Heart right ventricle (tissue), 16 donors: Measurements from ENCODE around the gene EIF4E. TPM values are rescaled to one million over a fixed set of nuclear protein-coding genes. Genes with fewer than 3 reads are reported as not detected.
"Not testable (repeated sequence)": the region's sequence is repeated elsewhere in the genome, so short reads cannot be mapped to it uniquely, and the experiment has no call there.

Experiments used
- ATAC-seq, 8 donors: fragments of 200-7000 bp; cut with Tn5 transposase; one replicate each; pipeline ENCODE4 v1.9.1; 2020; ENCODE audit warnings: mild to moderate bottlenecking in 8 of 8, moderate library complexity in 8 of 8, moderate number of reproducible peaks in 1 of 8
- DNase-seq, 2 donors: peaks; one replicate each; pipeline ENCODE4 v3.0.0-alpha.2; 2020
- H3K27ac ChIP-seq, 10 donors: fragments of 200-600 bp; sonication (generic) in 2 of 10; one replicate each; pipeline versions ENCODE4 v1.5.0 to v1.8.0; 2020 to 2022; ENCODE audit warnings: mild to moderate bottlenecking in 3 of 10
- H3K27me3 ChIP-seq, 7 donors: fragments of 200-600 bp; one replicate each; pipeline ENCODE4 v1.8.0; 2021 to 2022; ENCODE audit warnings: mild to moderate bottlenecking in 2 of 7
- H3K36me3 ChIP-seq, 9 donors: fragments of 200-600 bp; sonication (generic) in 1 of 9; one replicate each; pipeline versions ENCODE4 v1.5.0 to v1.8.0; 2020 to 2022; ENCODE audit warnings: mild to moderate bottlenecking in 2 of 9
- H3K4me1 ChIP-seq, 9 donors: fragments of 200-600 bp; sonication (generic) in 1 of 9; one replicate each; pipeline versions ENCODE4 v1.5.0 to v1.8.0; 2020 to 2022; ENCODE audit warnings: mild to moderate bottlenecking in 4 of 9
- H3K4me3 ChIP-seq, 10 donors: fragments of 200-600 bp; sonication (generic) in 2 of 10; one replicate each; pipeline versions ENCODE4 v1.5.0 to v1.8.0; 2020 to 2022; ENCODE audit warnings: mild to moderate bottlenecking in 7 of 10, moderate library complexity in 2 of 10
- H3K9me3 ChIP-seq, 11 donors: fragments of 200-600 bp in 10 of 11; sonication (generic) in 2 of 11; one replicate each; pipeline versions ENCODE4 v1.5.0 to v1.8.0; 2013 to 2022; ENCODE audit warnings: mild to moderate bottlenecking in 2 of 11, control low read depth in 1 of 11, moderate library complexity in 1 of 11
- CTCF ChIP-seq, 9 donors: fragments of 200-600 bp; sonication (generic) in 2 of 9; IDR thresholded peaks; one replicate each; pipeline versions ENCODE4 v1.5.0 to v1.8.0; 2021 to 2022; ENCODE audit warnings: antibody characterized with exemption in 9 of 9, mild to moderate bottlenecking in 5 of 9, moderate library complexity in 1 of 9
- WGBS, 2 donors: extraction: QIAGEN DNeasy Blood & Tissue Kit; methylation state at CpG; one replicate each; pipeline ENCODE4 v1.1.7; 2013; ENCODE audit warnings: inconsistent platforms in 1 of 2; 5-methylcytosine and 5-hydroxymethylcytosine counted together
- intact Hi-C, 10 donors: fragments of 100-400 bp; cut with DNase I; formaldehyde crosslinking; loops; one replicate each; pipeline versions ENCODE4 v1.11.1 to v1.14.2; 2022
- polyA plus RNA-seq, 2 donors: library from polyadenylated mRNA; stranded (reverse); fragments of 200-250 nt; gene quantifications; one replicate each; pipeline ENCODE4 v1.2.3, GENCODE V29; 2013
- total RNA-seq, 10 donors: library from RNA; stranded (reverse); fragmentation: NEBNext Ultra II Directional in 3 of 10; extraction: Animal tissue kit (Norgen Biotek cat#: 25700) in 3 of 10; gene quantifications; one replicate each; pipeline versions ENCODE4 v1.2.1 to v1.2.4, GENCODE V29; 2021 to 2023
- donor health status: Arrhythmogenic right ventricular cardiomyopathy.
- donor health status: ischemic (EF 13 %, LVEDD 7.1; RV severe dilation, severe dysfunction).
- donor health status: healthy with polysubstance abuse.
- donor health status: DM: no; HTN: yes; CAD: no.
- donor health status: DM: no; HTN: no; CAD: no.
- donor health status: ischemic (EF 25% LVEDD 6.9; RV normal size, moderate dysfunction).
- donor health status: ischemic (EF 25% LVEDD 5.7; RV mildly dilated, moderate dysfunction).
- donor health status: healthy.
- donor health status: DM: yes; HTN: yes; CAD: no.
- donor health status: Ischemic cardiomyopathy.
- donor health status: ischemic (EF 35%, LVEDD 5.7; RV mildly dilated, moderate dysfunction).
- donor health status: nonischemic (EF 11% LVEDD 7.7; RV severe dilation, severe dysfunction).
- donor health status: DM: yes; HTN: yes; CAD: no.
- donor health status: PGD.
- donor health status: ischemic (EF 29% LVEDD 5.4; RV normal size, mild dysfunction).
- donor health status: nonischemic (EF 23%, LVEDD 6.1; RV moderate dilation, normal function).

Gene EIF4E
- total and polyA plus RNA-seq, 12 donors = 5.3 to 70.4 (median 57.1) TPM

- Histone ChIP-seq H3K27me3 (no peaks in the 10 kb centered on the region), H3K36me3 (no peaks in the 10 kb centered on the region), H3K4me3 (no peak overlapping the region), H3K4me1 (no peaks in the 10 kb centered on the region), H3K9me3 (peaks cover 0 to 18% (median 7%) of the 10 kb centered on the region in 11 donors), H3K27ac (no peak overlapping the region)
- DNase-seq (no peak), ATAC-seq (no peak)
- 73 to 85% methylated on average over 1 of the region's 1 CpG for WGBS, 2 donors
- no peak for TF ChIP-seq CTCF (IDR thresholded peaks at IDR 0.05)
- intact Hi-C loops = no loop called here
Measured at GRCh38 chr4:98848448-98848847, 80.5 kb downstream of the EIF4E start.

GRCh38 chr4:98845960-98846359, 83.0 kb downstream of the EIF4E start:
- Histone ChIP-seq H3K4me3 (no peak overlapping the region), H3K27ac (no peak overlapping the region), H3K4me1 (no peaks in the 10 kb centered on the region), H3K9me3 (peaks cover 0 to 18% (median 7%) of the 10 kb centered on the region in 11 donors), H3K36me3 (no peaks in the 10 kb centered on the region), H3K27me3 (no peaks in the 10 kb centered on the region)
- DNase-seq (no peak), ATAC-seq (no peak)
- intact Hi-C loops = no loop called here
- TF ChIP-seq CTCF (IDR thresholded peaks at IDR 0.05) = no peak

- H3K27ac ChIP-seq, ATAC-seq, H3K4me3 ChIP-seq, H3K36me3 ChIP-seq, H3K27me3 ChIP-seq, H3K4me1 ChIP-seq, DNase-seq, intact Hi-C loops: not testable (repeated sequence)
- 74 to 85% methylated on average over 11 of the region's 11 CpGs for WGBS, 2 donors
- peaks cover 0 to 18% (median 7%) of the 10 kb centered on the region in 11 donors for H3K9me3 ChIP-seq
Measured at GRCh38 chr4:98842917-98843316, 86.0 kb downstream of the EIF4E start.

- ATAC-seq (peak; percentile 63 to 97 (median 83)), DNase-seq (peak in 1 of 2 donors; percentile 26)
- 22 to 24% methylated on average over 5 of the region's 5 CpGs for WGBS, 2 donors
- Histone ChIP-seq H3K27me3 (no peaks in the 10 kb centered on the region), H3K27ac (peak overlapping the region in 7 of 10 donors; percentile 3 to 52 (median 41)), H3K36me3 (no peaks in the 10 kb centered on the region), H3K4me3 (peak overlapping the region in 2 of 10 donors; percentile 10 to 17), H3K9me3 (no peaks in the 10 kb centered on the region), H3K4me1 (peaks cover 0 to 9% (median 0%) of the 10 kb centered on the region in 9 donors)
- TF ChIP-seq CTCF (IDR thresholded peaks at IDR 0.05) = peak in 3 of 9 donors; percentile 23 to 33 (median 32)
- intact Hi-C loops = loop anchor here in 1 of 10 donors (10.0 kb wide), 1 partner anchor 374 kb away; no protein-coding TSS in a partner anchor
Measured at GRCh38 chr4:98838977-98839618, 89.8 kb downstream of the EIF4E start.

- intact Hi-C loops = loop anchor here in 1 of 10 donors (10.0 kb wide), 1 partner anchor 374 kb away; no protein-coding TSS in a partner anchor
- 90 to 99% methylated on average over 4 of the region's 4 CpGs for WGBS, 2 donors
- Histone ChIP-seq H3K27me3 (no peaks in the 10 kb centered on the region), H3K27ac (peak overlapping the region in 1 of 10 donors; percentile 42), H3K4me1 (peaks cover 0 to 9% (median 5%) of the 10 kb centered on the region in 9 donors), H3K4me3 (no peak overlapping the region), H3K36me3 (no peaks in the 10 kb centered on the region), H3K9me3 (no peaks in the 10 kb centered on the region)
- DNase-seq = no peak
- no peak for TF ChIP-seq CTCF (IDR thresholded peaks at IDR 0.05)
- ATAC-seq = no peak
Measured at GRCh38 chr4:98838531-98838930, 90.4 kb downstream of the EIF4E start.
